ENCODE measurements around the gene SMG6. TPM values are rescaled to one million over a fixed set of nuclear protein-coding genes. Genes with fewer than 3 reads are reported as not detected.
A peak's percentile ranks its signal among the peaks of the same experiment; 100 is the strongest.

SMG6 gene
- polyA plus RNA-seq, 6 donors from 2014 or later = 0.23 to 5.3 (median 2.6) TPM

DNA sequence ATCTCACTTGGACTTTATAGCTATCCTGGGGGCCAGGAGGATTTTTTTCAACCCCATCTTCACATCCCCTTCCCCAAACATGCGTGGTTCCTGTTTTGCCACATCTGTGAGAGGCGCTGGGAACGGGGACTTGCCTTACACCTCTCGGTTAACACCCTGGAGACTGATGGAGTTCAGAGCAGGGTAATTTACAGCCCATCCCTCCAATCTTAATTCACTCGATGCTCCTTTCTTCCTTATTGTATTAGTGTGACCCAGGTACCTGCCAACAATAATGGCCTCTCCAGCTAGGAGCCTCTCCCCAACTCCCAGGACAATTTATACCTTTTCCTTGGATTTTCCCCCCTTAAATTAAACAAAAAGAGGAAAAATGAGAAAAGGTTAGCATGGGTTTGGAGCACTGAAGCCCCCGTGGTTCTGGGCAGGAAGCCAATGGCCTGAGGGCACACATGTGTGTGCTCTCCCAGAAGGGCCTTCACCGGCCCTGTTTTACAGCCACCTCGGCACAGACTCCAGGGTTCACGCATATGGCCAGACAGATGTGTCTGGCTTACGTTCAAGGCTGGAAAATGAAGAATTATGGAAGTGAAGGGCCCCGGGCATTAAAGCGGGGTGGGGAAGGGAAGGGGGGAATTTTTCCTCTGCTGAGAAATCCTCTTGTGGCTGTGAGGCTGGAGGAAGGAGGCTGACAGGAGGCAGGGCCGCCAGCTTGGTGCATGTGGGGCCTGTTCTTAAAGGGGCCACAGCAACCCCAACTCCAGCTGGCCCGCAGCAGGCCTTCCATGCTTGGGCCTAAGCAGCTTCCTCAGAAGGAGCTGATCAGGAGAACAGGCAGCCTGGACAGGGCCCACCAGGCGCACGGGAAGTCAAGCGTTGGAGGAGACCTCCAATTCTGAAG, 227.2 kb downstream of the SMG6 start:
- H3K27me3 Mint-ChIP-seq = no peaks in the 10 kb centered on the region
- DNase-seq = no peak
- no peaks in the 10 kb centered on the region for H3K9me3 Mint-ChIP-seq
- H3K36me3 Mint-ChIP-seq = peaks cover 25 to 44% of the 10 kb centered on the region in 2 donors
- peak in 1 of 2 donors; percentile 23 for ATAC-seq (ENCODE audit: low read depth in 2 of 2)
- peak overlapping the region in 1 of 6 donors; percentile 63 for H3K27ac Mint-ChIP-seq
- peak overlapping the region in 1 of 8 donors; percentile 44 for H3K4me3 Mint-ChIP-seq
- H3K4me1 Mint-ChIP-seq = peaks cover 7 to 15% (median 14%) of the 10 kb centered on the region in 3 donors

DNA sequence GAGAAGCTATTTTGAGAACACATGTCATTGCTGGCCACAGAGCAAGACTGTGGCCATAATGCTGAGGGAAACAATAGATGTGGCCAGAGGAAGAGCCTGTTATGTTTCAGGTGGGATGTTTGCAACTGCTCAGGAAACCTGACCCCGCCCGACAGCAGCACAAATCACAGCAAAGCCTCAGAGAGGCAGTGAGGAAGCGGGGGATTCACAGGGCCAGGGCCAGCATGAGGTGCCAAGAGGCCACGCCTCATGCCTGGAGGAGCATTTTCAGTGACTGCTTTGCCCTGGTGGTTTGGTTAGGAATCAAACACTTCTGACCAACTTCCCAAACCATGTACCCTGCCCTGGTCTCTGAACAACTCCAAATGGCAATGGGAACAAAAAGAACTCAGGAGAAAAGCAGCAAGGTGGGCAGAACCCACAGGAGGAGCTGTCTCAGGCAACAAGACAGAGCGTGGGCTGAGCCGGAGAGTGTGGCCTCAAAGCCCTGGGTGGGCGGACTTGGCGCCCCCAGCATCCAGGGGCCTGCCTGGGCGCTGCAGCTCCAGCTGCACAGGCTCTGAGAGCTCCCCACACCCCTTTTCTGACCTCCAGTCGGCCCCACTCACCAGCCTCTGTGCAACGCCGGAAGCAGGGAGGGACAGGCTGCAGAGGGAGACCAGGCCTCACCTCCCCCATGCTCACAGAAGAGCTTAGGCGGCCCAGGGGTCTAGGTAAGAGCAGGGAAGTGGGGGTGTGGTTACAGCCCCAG, 228.1 kb downstream of the SMG6 start:
- no peak overlapping the region for H3K4me3 Mint-ChIP-seq
- peak overlapping the region in 2 of 6 donors; percentile 51 to 81 for H3K27ac Mint-ChIP-seq
- H3K27me3 Mint-ChIP-seq = no peaks in the 10 kb centered on the region
- no peaks in the 10 kb centered on the region for H3K9me3 Mint-ChIP-seq
- peaks cover 13 to 18% (median 14%) of the 10 kb centered on the region in 3 donors for H3K4me1 Mint-ChIP-seq
- no peak for DNase-seq
- H3K36me3 Mint-ChIP-seq = peaks cover 25 to 44% of the 10 kb centered on the region in 2 donors
- ATAC-seq (ENCODE audit: low read depth in 2 of 2) = peak in 1 of 2 donors; percentile 14

DNA sequence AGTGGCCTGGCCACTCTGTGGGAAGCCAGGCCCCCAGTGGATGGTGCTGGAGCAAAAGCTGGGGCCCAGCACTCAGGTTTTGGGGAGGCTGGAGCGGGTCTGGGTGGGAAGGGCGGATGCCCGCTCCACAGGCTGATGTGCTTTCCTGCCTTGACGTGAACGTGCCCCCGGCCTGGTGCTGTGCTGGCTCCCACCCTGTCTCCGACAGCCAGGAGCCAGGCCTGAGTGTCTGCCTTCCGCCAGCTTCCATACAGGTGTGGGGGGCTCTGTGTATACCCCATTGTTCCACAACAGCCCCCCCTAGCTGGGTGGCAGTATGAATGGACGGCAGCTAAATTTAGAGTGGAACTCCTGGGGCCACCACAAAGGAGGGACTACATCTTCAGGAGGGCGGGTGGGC, 228.7 kb downstream of the SMG6 start:
- Mint-ChIP-seq H3K4me3 (no peak overlapping the region), H3K27me3 (no peaks in the 10 kb centered on the region), H3K27ac (peak overlapping the region in 1 of 6 donors; percentile 84), H3K36me3 (peaks cover 25 to 44% of the 10 kb centered on the region in 2 donors), H3K4me1 (peaks cover 13 to 18% (median 14%) of the 10 kb centered on the region in 3 donors), H3K9me3 (no peaks in the 10 kb centered on the region)
- DNase-seq = no peak
- no peak for ATAC-seq (ENCODE audit: low read depth in 2 of 2)

DNA sequence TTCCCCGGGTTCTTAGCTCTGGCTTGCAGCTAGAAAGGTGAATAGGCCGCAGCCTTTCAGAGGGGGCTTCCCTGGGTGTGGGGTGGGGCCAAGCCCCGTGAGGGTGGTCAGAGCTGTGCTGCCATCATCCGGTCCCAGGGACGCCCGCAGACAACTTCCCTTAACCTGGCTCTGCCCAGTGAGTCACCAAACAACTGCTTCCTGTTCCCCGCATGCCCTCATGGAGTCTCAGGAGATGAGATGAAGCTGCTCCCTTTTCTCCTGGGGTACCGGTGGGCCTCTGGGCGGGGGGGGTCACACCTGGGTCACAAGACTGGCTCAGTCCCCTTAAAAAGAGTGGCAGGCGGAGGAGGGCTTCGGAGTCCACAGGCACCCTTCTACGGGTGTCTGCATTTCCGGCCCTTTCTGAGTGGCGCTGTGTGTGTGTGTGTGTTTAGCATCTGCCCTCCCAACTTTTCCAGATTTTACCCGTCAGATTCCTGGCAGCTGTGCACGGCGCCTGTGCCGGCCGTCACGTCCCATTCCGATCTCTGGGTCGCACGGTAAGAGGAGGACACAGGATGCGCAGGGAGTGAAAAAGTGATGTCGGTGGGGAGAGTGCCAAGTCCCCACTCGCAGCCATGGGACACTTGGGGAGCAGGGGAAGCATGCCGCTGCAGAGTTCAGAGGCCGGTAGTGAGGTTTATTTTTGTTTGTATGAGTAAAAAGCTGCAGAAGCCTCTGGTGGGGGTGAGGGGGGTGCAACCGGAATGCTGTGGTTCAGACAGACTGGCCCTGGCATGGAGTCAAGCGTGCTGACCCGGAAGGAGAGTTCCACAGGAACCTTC, 231.9 kb downstream of the SMG6 start:
- no peaks in the 10 kb centered on the region for H3K9me3 Mint-ChIP-seq
- no peak overlapping the region for H3K4me3 Mint-ChIP-seq
- no peak overlapping the region for H3K27ac Mint-ChIP-seq
- DNase-seq (no peak), ATAC-seq (ENCODE audit: low read depth in 2 of 2) (no peak)
- H3K4me1 Mint-ChIP-seq = peaks cover 13 to 14% (median 14%) of the 10 kb centered on the region in 3 donors
- no peaks in the 10 kb centered on the region for H3K27me3 Mint-ChIP-seq
- peaks cover 13 to 15% of the 10 kb centered on the region in 2 donors for H3K36me3 Mint-ChIP-seq

DNA sequence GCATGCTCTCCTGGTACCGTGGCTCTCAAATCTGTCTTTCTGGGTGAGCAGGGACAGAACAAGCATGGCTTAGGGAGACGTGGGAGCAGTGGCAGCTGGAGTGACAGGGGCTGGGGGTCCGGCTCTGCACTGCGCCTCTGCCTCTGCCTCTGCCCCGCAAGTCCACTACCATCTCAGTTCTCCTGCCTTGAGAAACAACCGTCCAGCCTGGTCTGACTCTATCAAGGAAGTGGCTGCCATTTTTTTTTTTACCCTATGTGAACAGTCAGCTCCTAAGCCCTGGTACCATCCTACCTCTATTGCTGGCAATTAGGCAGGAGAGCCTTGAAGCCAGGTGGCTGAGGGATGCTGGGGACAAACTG, 232.6 kb downstream of the SMG6 start:
- H3K36me3 Mint-ChIP-seq = peaks cover 9 to 18% of the 10 kb centered on the region in 2 donors
- no peaks in the 10 kb centered on the region for H3K9me3 Mint-ChIP-seq
- H3K4me1 Mint-ChIP-seq = peaks cover 7 to 12% (median 10%) of the 10 kb centered on the region in 3 donors
- no peaks in the 10 kb centered on the region for H3K27me3 Mint-ChIP-seq
- peak overlapping the region in 1 of 8 donors; percentile 40 for H3K4me3 Mint-ChIP-seq
- peak overlapping the region in 2 of 6 donors; percentile 61 to 84 for H3K27ac Mint-ChIP-seq
- no peak for DNase-seq
- no peak for ATAC-seq (ENCODE audit: low read depth in 2 of 2)

DNA sequence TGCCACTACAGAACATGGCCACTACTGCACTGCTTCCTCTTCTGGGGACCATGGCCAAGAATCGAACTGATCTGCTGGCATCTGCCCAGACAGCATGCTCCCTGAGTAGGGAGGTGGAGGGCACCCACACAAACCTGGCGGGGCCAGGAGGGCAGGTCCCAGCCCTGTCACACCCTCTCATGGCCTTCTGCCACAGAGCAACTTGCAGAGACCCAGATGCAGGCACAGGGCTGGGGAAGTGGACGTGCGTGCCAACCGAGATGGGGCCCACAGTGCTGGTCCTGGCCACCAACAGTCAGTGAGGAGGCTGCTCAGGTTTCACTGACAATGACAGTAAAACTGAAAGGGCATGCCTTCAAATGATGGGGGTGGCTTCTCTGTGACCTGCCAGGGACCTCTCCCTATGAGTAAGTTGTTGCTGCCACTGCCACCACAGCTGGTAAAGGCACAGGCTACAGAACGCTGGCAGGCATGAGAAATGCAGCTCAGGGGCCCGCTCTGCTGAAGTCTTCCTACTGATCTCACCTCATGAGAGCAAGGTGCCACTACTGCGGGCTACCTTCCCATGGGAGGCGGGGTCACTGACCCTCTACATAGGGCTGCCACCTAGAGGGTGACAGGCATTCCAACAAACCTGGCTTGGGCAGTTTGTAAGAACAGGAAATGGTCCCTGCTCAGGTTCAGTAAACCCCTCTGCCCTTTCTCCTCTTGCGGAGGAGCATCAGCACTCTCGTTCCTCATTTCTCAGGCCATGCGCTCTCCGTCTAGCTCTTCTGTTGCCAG, 233.2 kb downstream of the SMG6 start:
- H3K4me1 Mint-ChIP-seq = peaks cover 6 to 9% (median 8%) of the 10 kb centered on the region in 3 donors
- no peaks in the 10 kb centered on the region for H3K9me3 Mint-ChIP-seq
- peak overlapping the region in 1 of 8 donors; percentile 40 for H3K4me3 Mint-ChIP-seq
- ATAC-seq (ENCODE audit: low read depth in 2 of 2) (peak in 1 of 2 donors; percentile 53), DNase-seq (no peak)
- no peaks in the 10 kb centered on the region for H3K27me3 Mint-ChIP-seq
- H3K27ac Mint-ChIP-seq = peak overlapping the region in 2 of 6 donors; percentile 61 to 84
- H3K36me3 Mint-ChIP-seq = peaks cover 9 to 18% of the 10 kb centered on the region in 2 donors

DNA sequence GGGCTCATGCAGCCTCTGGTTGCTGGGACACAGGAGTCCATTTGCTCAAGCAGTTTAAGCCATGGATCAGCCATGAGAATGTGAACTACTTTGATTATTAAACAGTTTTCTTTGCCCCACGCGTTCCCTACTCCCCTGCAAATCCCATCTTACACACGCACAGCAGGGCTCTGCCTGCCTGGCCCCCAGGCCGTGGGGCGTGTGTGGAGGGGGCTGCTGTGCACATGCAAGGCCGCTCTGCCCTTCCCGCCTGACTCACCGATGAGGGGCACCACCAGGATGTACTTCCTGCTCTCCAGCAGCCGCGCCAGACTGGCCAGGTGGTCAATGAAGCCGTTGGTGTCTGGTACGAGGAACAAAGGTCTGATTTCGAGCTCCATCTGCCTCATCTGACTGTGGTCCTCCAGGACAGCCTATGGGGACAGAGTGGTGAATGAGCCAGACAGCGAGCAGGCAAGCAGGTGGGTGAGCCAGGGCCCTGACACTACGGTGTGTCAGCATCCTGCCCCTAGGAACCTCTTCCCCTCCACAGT, 235.0 kb downstream of the SMG6 start:
- Mint-ChIP-seq H3K27ac (no peak overlapping the region), H3K4me1 (peaks cover 17 to 23% (median 22%) of the 10 kb centered on the region in 3 donors), H3K9me3 (no peaks in the 10 kb centered on the region), H3K27me3 (no peaks in the 10 kb centered on the region), H3K36me3 (peaks cover 16 to 27% of the 10 kb centered on the region in 2 donors), H3K4me3 (no peak overlapping the region)
- DNase-seq = no peak
- ATAC-seq (ENCODE audit: low read depth in 2 of 2) = no peak

DNA sequence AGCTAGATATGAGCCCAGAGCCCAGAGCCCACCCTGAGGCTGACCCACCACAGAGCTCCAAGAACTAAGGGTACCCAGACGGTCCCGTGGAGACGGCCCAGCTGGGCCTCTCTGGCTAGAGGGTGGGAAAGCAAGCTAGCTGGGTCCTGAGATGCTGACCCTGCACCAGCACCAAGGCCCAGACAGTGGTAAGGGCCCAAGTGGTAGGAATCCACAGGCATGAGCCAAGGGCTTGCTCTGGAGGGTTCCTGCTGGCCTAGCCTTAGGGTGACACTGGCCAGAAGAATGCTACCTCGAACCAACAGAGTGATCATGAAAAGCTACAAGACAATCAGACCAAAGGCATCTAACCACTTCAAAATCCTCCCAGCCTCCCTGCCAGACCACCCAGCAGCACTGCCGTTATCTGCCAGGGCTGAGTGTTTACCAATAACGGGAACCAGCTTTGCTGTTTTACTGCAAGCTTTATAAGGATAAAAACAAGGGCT, 235.5 kb downstream of the SMG6 start:
- Mint-ChIP-seq H3K4me1 (peaks cover 21 to 27% (median 23%) of the 10 kb centered on the region in 3 donors), H3K9me3 (no peaks in the 10 kb centered on the region), H3K4me3 (no peak overlapping the region), H3K27ac (peak overlapping the region in 1 of 6 donors; percentile 70), H3K27me3 (no peaks in the 10 kb centered on the region), H3K36me3 (peaks cover 16 to 27% of the 10 kb centered on the region in 2 donors)
- DNase-seq (no peak), ATAC-seq (ENCODE audit: low read depth in 2 of 2) (no peak)

DNA sequence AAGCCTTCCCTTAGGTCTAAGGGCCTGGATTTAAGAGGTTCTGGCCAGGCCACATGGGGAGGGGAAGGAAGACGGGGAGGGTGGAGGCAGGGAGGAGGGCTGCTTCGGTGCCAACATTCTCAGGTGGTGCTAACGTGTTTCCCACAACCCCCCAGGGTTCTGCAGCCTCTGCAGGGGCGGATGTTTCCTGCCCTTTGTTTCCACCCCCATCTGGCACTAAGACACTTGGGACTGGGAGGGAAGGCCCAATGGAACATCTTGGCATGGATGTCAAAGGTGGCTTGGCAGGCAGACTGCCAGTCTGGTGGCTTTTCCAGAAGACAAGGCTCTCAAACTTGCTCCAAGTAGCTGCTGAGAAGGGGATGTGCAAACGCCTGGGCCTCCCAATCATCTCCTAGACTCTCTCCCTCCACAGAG, 236.0 kb downstream of the SMG6 start:
- ATAC-seq (ENCODE audit: low read depth in 2 of 2) (no peak), DNase-seq (no peak)
- Mint-ChIP-seq H3K27ac (peak overlapping the region in 1 of 6 donors; percentile 53), H3K4me3 (no peak overlapping the region), H3K9me3 (no peaks in the 10 kb centered on the region), H3K36me3 (peaks cover 16 to 24% of the 10 kb centered on the region in 2 donors), H3K27me3 (peaks cover 0 to 2% (median 0%) of the 10 kb centered on the region in 3 donors), H3K4me1 (peaks cover 21 to 27% (median 23%) of the 10 kb centered on the region in 3 donors)

DNA sequence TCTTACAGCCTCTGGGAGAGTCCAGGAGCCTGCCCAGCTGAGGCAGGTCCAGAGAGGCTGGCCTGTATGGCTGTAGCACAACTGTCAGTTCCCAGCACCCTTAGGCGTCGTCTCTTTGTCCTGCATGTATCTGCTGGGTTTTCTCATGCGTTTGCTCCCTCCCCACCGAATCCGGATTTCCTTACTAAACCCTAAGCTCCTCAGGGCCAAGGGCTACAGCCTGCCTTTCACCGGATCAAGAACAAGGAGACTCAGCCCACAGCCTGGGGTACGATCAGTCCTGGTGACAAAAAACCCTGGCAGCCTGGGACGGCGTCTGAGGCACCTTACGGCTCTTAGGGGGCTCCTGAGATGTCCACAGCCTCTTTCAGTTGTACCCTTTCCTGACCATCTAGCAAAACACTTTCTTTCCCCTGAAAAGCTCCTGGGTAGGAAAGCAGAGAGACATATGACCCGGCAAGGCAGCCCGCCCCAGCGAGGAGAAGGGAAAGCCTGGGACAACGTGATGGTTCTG, 236.5 kb downstream of the SMG6 start:
- Mint-ChIP-seq H3K27me3 (peaks cover 0 to 5% (median 3%) of the 10 kb centered on the region in 3 donors), H3K27ac (no peak overlapping the region), H3K36me3 (peaks cover 11 to 20% of the 10 kb centered on the region in 2 donors), H3K4me1 (peaks cover 21 to 27% (median 23%) of the 10 kb centered on the region in 3 donors), H3K4me3 (peak overlapping the region in 1 of 8 donors; percentile 70), H3K9me3 (no peaks in the 10 kb centered on the region)
- no peak for ATAC-seq (ENCODE audit: low read depth in 2 of 2)
- DNase-seq = no peak

DNA sequence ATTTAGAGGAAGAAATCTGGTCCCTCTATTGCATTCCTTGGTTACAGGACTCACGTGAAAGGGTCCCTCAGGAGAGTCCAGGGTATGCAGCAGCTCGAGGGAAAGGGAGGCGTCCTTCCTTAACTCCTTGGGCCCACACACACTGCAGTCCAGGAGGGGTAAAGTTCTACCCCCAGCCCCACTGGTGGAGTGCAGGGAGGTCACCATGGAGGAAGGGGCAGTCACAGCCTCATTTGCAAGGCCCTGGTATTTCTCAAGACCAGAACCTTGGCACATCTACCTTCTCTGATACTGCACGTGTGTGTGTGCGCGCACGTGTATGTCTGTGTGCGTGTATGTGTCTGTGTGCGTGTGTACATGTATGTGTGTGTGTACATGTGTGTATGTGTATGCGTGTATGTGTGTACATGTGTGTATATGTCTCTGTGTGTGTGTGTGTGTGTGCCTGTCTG, 237.6 kb downstream of the SMG6 start:
- H3K36me3 Mint-ChIP-seq = peaks cover 7 to 24% of the 10 kb centered on the region in 2 donors
- H3K27ac Mint-ChIP-seq = peak overlapping the region in 1 of 6 donors; percentile 7

More for the DNA sequence above, 237.6 kb downstream of the SMG6 start:
- Mint-ChIP-seq H3K4me3 (no peak overlapping the region), H3K27me3 (peaks cover under 1 to 5% (median 3%) of the 10 kb centered on the region in 3 donors), H3K9me3 (no peaks in the 10 kb centered on the region), H3K4me1 (peaks cover 19 to 27% (median 21%) of the 10 kb centered on the region in 3 donors)
- no peak for ATAC-seq (ENCODE audit: low read depth in 2 of 2)
- DNase-seq = no peak

Measured in naive B cell (primary cell).